ENCODE measurements around the gene RC3H1. TPM values are rescaled to one million over a fixed set of nuclear protein-coding genes. Genes with fewer than 3 reads are reported as not detected.

Gene RC3H1
- total RNA-seq, 1 donor from 2014 or later: 32.8 TPM

GRCh38 chr1:174053826-174054225, 31.7 kb upstream of the RC3H1 start:
- TF ChIP-seq CTCF (IDR thresholded peaks at IDR 0.05) (no peak), EZH2phosphoT487 (IDR thresholded peaks at IDR 0.05) (no peak), EZH2 (IDR thresholded peaks at IDR 0.05) (no peak)
- no peaks in the 10 kb centered on the region for H3K36me3 Mint-ChIP-seq
- no peak for DNase-seq (ENCODE audit: low spot score)
- H3K9ac ChIP-seq: no peak overlapping the region
- H3K4me2 ChIP-seq: no peak overlapping the region
- no peaks in the 10 kb centered on the region for H3K9me3 ChIP-seq (ENCODE audit: low read depth)
- H3K4me1 ChIP-seq: peaks cover 7% of the 10 kb centered on the region
- H3K4me1 Mint-ChIP-seq: no peaks in the 10 kb centered on the region
- H3K9me3 Mint-ChIP-seq: no peaks in the 10 kb centered on the region
- H3K27me3 Mint-ChIP-seq (ENCODE audit: insufficient read depth, low read depth): peaks cover 2% of the 10 kb centered on the region
- H4K20me1 ChIP-seq (ENCODE audit: low read depth): no peaks in the 10 kb centered on the region
- no peak overlapping the region for H3K4me3 Mint-ChIP-seq
- no peaks in the 10 kb centered on the region for H3F3A ChIP-seq (ENCODE audit: low read depth)
- H3K27ac ChIP-seq: no peak overlapping the region
- H3K79me2 ChIP-seq (ENCODE audit: low read depth): no peaks in the 10 kb centered on the region
- H3K27ac Mint-ChIP-seq: no peak overlapping the region
- H2AFZ ChIP-seq (replicated peaks): no peak overlapping the region
- H3K27me3 ChIP-seq: no peaks in the 10 kb centered on the region
- no peaks in the 10 kb centered on the region for H3K36me3 ChIP-seq
- H3K4me3 ChIP-seq: no peak overlapping the region

GRCh38 chr1:174052621-174053020, 30.5 kb upstream of the RC3H1 start:
- no peaks in the 10 kb centered on the region for H3K4me1 Mint-ChIP-seq
- no peak overlapping the region for H3K27ac Mint-ChIP-seq
- H3K4me3 ChIP-seq: no peak overlapping the region
- no peaks in the 10 kb centered on the region for H3K27me3 ChIP-seq
- no peak for DNase-seq (ENCODE audit: low spot score)
- H3F3A ChIP-seq (ENCODE audit: low read depth): no peaks in the 10 kb centered on the region
- no peaks in the 10 kb centered on the region for H3K36me3 Mint-ChIP-seq
- H4K20me1 ChIP-seq (ENCODE audit: low read depth): no peaks in the 10 kb centered on the region
- H3K27ac ChIP-seq: no peak overlapping the region
- H3K4me3 Mint-ChIP-seq: no peak overlapping the region
- H3K27me3 Mint-ChIP-seq (ENCODE audit: insufficient read depth, low read depth): peaks cover 2% of the 10 kb centered on the region
- H3K79me2 ChIP-seq (ENCODE audit: low read depth): no peaks in the 10 kb centered on the region
- TF ChIP-seq CTCF (IDR thresholded peaks at IDR 0.05): no peak
- TF ChIP-seq EZH2 (IDR thresholded peaks at IDR 0.05): no peak
- no peak for TF ChIP-seq EZH2phosphoT487 (IDR thresholded peaks at IDR 0.05)
- H3K36me3 ChIP-seq: no peaks in the 10 kb centered on the region
- H3K9me3 ChIP-seq (ENCODE audit: low read depth): no peaks in the 10 kb centered on the region
- no peak overlapping the region for H3K9ac ChIP-seq
- H3K9me3 Mint-ChIP-seq: peaks cover 4% of the 10 kb centered on the region
- no peak overlapping the region for H3K4me2 ChIP-seq
- peaks cover 7% of the 10 kb centered on the region for H3K4me1 ChIP-seq
- no peak overlapping the region for H2AFZ ChIP-seq (replicated peaks)

- H3K4me1 Mint-ChIP-seq: no peaks in the 10 kb centered on the region
- peak; percentile 28 for DNase-seq (ENCODE audit: low spot score)
- H3K27ac Mint-ChIP-seq: no peak overlapping the region
- peaks cover 4% of the 10 kb centered on the region for H3F3A ChIP-seq (ENCODE audit: low read depth)
- TF ChIP-seq EZH2 (IDR thresholded peaks at IDR 0.05): no peak
- TF ChIP-seq CTCF (IDR thresholded peaks at IDR 0.05): no peak
- no peak for TF ChIP-seq EZH2phosphoT487 (IDR thresholded peaks at IDR 0.05)
- no peak overlapping the region for H3K4me2 ChIP-seq
- peak overlapping the region; percentile 87 for H2AFZ ChIP-seq (replicated peaks)
- H3K9me3 ChIP-seq (ENCODE audit: low read depth): no peaks in the 10 kb centered on the region
- no peaks in the 10 kb centered on the region for H3K36me3 Mint-ChIP-seq
- H3K27me3 Mint-ChIP-seq (ENCODE audit: insufficient read depth, low read depth): peaks cover 2% of the 10 kb centered on the region
- H3K27me3 ChIP-seq: no peaks in the 10 kb centered on the region
- H3K4me3 ChIP-seq: no peak overlapping the region
- H3K9ac ChIP-seq: no peak overlapping the region
- H3K4me3 Mint-ChIP-seq: no peak overlapping the region
- H3K79me2 ChIP-seq (ENCODE audit: low read depth): no peaks in the 10 kb centered on the region
- peaks cover 4% of the 10 kb centered on the region for H3K9me3 Mint-ChIP-seq
- H4K20me1 ChIP-seq (ENCODE audit: low read depth): no peaks in the 10 kb centered on the region
- peaks cover 7% of the 10 kb centered on the region for H3K4me1 ChIP-seq
- no peaks in the 10 kb centered on the region for H3K36me3 ChIP-seq
- H3K27ac ChIP-seq: no peak overlapping the region
Measured at GRCh38 chr1:174051956-174052355, 29.8 kb upstream of the RC3H1 start.

Measured in neural progenitor cell (in vitro differentiated cells).